Type B pancreatic cell (in vitro differentiated cells): ENCODE data around the gene PRKX. TPM values are rescaled to one million over a fixed set of nuclear protein-coding genes. Genes with fewer than 3 reads are reported as not detected.

ENCODE experiments used
- DNase-seq: peaks from one replicate; pipeline ENCODE4 v3.0.0; 2021; ENCODE audit warnings: mixed read lengths; ENCODE audit not compliant: unreplicated experiment; ENCODE audit errors: extremely low spot score
- H3K27ac Mint-ChIP-seq: 2 replicates; pipeline ENCODE4 v1.8.0; 2021; ENCODE audit warnings: mild to moderate bottlenecking, mixed read lengths
- H3K27me3 Mint-ChIP-seq: 2 replicates; pipeline ENCODE4 v1.8.0; 2021; ENCODE audit warnings: mixed read lengths
- H3K36me3 Mint-ChIP-seq: 2 replicates; pipeline ENCODE4 v1.8.0; 2021; ENCODE audit warnings: mixed read lengths
- H3K4me1 Mint-ChIP-seq: one replicate; pipeline ENCODE4 v1.8.0; 2021; ENCODE audit warnings: mixed read lengths; ENCODE audit not compliant: unreplicated experiment
- H3K4me3 Mint-ChIP-seq: 2 replicates; pipeline ENCODE4 v1.8.0; 2021; ENCODE audit warnings: mild to moderate bottlenecking, mixed read lengths
- H3K9me3 Mint-ChIP-seq: 2 replicates; pipeline ENCODE4 v1.8.0; 2021; ENCODE audit warnings: mixed read lengths
- CTCF ChIP-seq: fragments of 200-600 bp; sonication (generic); conservative IDR thresholded peaks from 2 replicates; pipeline ENCODE4 v1.5.0; 2021; ENCODE audit warnings: antibody characterized with exemption, mild to moderate bottlenecking
- total RNA-seq: library from RNA; stranded (reverse); gene quantifications from 2 replicates; pipeline ENCODE4 v1.2.1, GENCODE V29; 2021; ENCODE audit warnings: low replicate concordance

The PRKX gene
- total RNA-seq, 1 donor from 2014 or later: 78.9 TPM

DNA sequence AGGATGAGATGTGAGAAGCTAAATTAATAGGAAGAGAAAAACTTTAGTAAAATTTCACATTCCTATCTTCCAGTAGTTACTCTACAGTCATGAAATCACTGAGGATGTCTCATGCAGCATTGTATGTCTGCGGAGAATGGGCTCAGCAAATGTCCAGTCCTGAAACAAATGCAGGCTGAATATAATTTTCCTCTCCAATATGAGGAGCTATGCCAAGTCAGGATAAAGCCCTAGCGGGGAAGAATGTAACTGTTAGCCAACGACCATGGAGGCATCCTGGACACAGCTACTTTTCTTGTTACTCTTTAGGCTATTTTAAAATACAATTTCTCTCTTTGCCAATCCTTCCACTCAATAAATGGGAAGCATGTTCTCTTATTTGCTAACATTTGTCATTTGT lies 127.7 kb downstream of the PRKX start:
- DNase-seq: no peak
- H3K27me3 Mint-ChIP-seq: peaks cover 10% of the 10 kb centered on the region
- peaks cover 16% of the 10 kb centered on the region for H3K9me3 Mint-ChIP-seq
- H3K4me1 Mint-ChIP-seq: no peaks in the 10 kb centered on the region
- H3K4me3 Mint-ChIP-seq: no peak overlapping the region
- no peak overlapping the region for H3K27ac Mint-ChIP-seq
- no peak for TF ChIP-seq CTCF
- no peaks in the 10 kb centered on the region for H3K36me3 Mint-ChIP-seq

- DNase-seq: no peak
- H3K4me3 Mint-ChIP-seq: no peak overlapping the region
- no peaks in the 10 kb centered on the region for H3K4me1 Mint-ChIP-seq
- peaks cover 17% of the 10 kb centered on the region for H3K9me3 Mint-ChIP-seq
- no peak for TF ChIP-seq CTCF
- no peaks in the 10 kb centered on the region for H3K36me3 Mint-ChIP-seq
- no peak overlapping the region for H3K27ac Mint-ChIP-seq
- peaks cover 10% of the 10 kb centered on the region for H3K27me3 Mint-ChIP-seq
Observed at GRCh38 chrX:3584415-3584996, 128.9 kb downstream of the PRKX start.

- no peaks in the 10 kb centered on the region for H3K4me1 Mint-ChIP-seq
- DNase-seq: no peak
- peaks cover 15% of the 10 kb centered on the region for H3K9me3 Mint-ChIP-seq
- TF ChIP-seq CTCF: no peak
- no peak overlapping the region for H3K27ac Mint-ChIP-seq
- peaks cover 10% of the 10 kb centered on the region for H3K27me3 Mint-ChIP-seq
- H3K36me3 Mint-ChIP-seq: no peaks in the 10 kb centered on the region
- H3K4me3 Mint-ChIP-seq: no peak overlapping the region
Observed at GRCh38 chrX:3582451-3582850, 131.0 kb downstream of the PRKX start.

DNA sequence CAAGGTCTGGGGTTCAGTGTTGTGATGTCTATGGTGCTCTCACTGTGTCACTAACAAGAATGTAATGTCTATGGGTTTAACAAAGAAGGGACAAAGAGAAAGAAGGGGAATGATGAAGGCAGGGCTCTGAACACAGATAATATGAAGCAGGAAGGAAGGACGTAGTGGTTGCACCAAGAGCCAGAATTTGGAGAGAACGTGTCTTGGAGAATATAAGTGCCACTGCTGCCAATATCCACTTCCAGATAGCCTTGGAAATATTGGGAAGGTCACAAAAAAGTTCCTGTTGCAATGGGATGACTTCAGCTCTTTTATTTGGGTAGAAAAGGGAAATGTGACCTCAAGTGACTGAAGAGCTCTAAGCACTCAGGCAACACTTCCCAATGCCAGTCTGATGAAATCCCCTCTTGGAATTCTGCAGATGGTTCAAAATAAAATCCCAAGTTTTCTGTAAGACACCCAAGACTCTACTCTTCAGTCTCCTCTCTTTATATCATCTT lies 131.8 kb downstream of the PRKX start:
- no peak for TF ChIP-seq CTCF
- no peak overlapping the region for H3K27ac Mint-ChIP-seq
- peaks cover 15% of the 10 kb centered on the region for H3K9me3 Mint-ChIP-seq
- DNase-seq: no peak
- peaks cover 4% of the 10 kb centered on the region for H3K4me1 Mint-ChIP-seq
- no peak overlapping the region for H3K4me3 Mint-ChIP-seq
- H3K27me3 Mint-ChIP-seq: peaks cover 10% of the 10 kb centered on the region
- H3K36me3 Mint-ChIP-seq: no peaks in the 10 kb centered on the region

GRCh38 chrX:3577551-3577950 lies 135.9 kb downstream of the PRKX start:
- H3K4me3 Mint-ChIP-seq: no peak overlapping the region
- peaks cover 20% of the 10 kb centered on the region for H3K9me3 Mint-ChIP-seq
- H3K4me1 Mint-ChIP-seq: peaks cover 5% of the 10 kb centered on the region
- no peak overlapping the region for H3K27ac Mint-ChIP-seq
- peaks cover 8% of the 10 kb centered on the region for H3K27me3 Mint-ChIP-seq
- DNase-seq: no peak
- TF ChIP-seq CTCF: no peak
- no peaks in the 10 kb centered on the region for H3K36me3 Mint-ChIP-seq
